GM12878 (cell line): ENCODE results near the gene GDI2. TPM values are rescaled to one million over a fixed set of nuclear protein-coding genes. Genes with fewer than 3 reads are reported as not detected.

Experiments
- ATAC-seq: fragments of 200-7000 bp; cut with Tn5 transposase; 3 replicates; pipeline ENCODE4 v1.9.1; 2020; ENCODE audit warnings: mild to moderate bottlenecking, moderate library complexity
- BruUV-seq: library from RNA; stranded (reverse); fragments of 400-500 nt; replicated peaks from 2 replicates; lab custom pipeline; 2021; lab: Mats Ljungman, UMichigan
- CTCF ChIA-PET: fragments of 300-600 bp; sonication (Branson Sonifier 250); formaldehyde crosslinking; extraction: SDS; loops from one replicate; lab custom pipeline; 2021; ENCODE audit warnings: inconsistent platforms; lab: Yijun Ruan, JAX
- POLR2A ChIA-PET: fragments of 350-600 bp; formaldehyde crosslinking; extraction: SDS; loops from one replicate; lab custom pipeline; 2021; ENCODE audit warnings: inconsistent platforms; lab: Charles Lee
- RAD21 ChIA-PET: fragments of 300-600 bp; sonication (Branson Sonifier 250); formaldehyde crosslinking; loops from one replicate; lab custom pipeline; 2023; ENCODE audit warnings: antibody characterized with exemption; ENCODE audit not compliant: unreplicated experiment; lab: Charles Lee
- SMC1A ChIA-PET: fragments of 300-600 bp; sonication (Branson Sonifier 250); formaldehyde crosslinking; loops from one replicate; lab custom pipeline; 2023; ENCODE audit not compliant: unreplicated experiment, uncharacterized antibody; lab: Charles Lee
- DNase-seq: peaks from one replicate; pipeline ENCODE4 v3.0.0-alpha.2; 2011; ENCODE audit warnings: low read depth, low spot score
- FAIRE-seq: peaks from 3 replicates; lab custom pipeline; 2011; peaks lifted over from hg19 to GRCh38; lab: Jason Lieb, UNC
- H2AFZ ChIP-seq: 2 replicates; pipeline ENCODE4 v1.6.0; 2011; ENCODE audit warnings: low read depth, low read length, control low read depth; ENCODE audit not compliant: control insufficient read depth
- H3K27ac ChIP-seq: 2 replicates; pipeline ENCODE4 v1.5.1; 2011; ENCODE audit warnings: control low read depth; ENCODE audit not compliant: control insufficient read depth, insufficient read depth
- H3K27me3 ChIP-seq, 2 experiments: replicated peaks in 1 of 2; 2 replicates each; pipeline versions ENCODE4 v1.6.0 to v1.6.1; 2011; ENCODE audit warnings: low read length in 1 of 2; ENCODE audit not compliant: control insufficient read depth in 2 of 2, insufficient read depth in 2 of 2
- H3K36me3 ChIP-seq, 2 experiments: 2 replicates each; pipeline ENCODE4 v1.5.1; 2011; ENCODE audit warnings: low read length in 1 of 2; ENCODE audit not compliant: control insufficient read depth in 2 of 2, insufficient read depth in 2 of 2
- H3K4me1 ChIP-seq: 2 replicates; pipeline ENCODE4 v1.6.1; 2011; ENCODE audit warnings: mild to moderate bottlenecking, low read length, moderate library complexity, mixed read lengths; ENCODE audit not compliant: control insufficient read depth, insufficient read depth
- H3K4me2 ChIP-seq: 2 replicates; pipeline ENCODE4 v1.6.0; 2011; ENCODE audit warnings: control low read depth; ENCODE audit not compliant: control insufficient read depth, insufficient read depth
- H3K4me3 ChIP-seq: fragments of 200-600 bp; sonication (generic); 2 replicates; pipeline ENCODE4 v1.5.1; 2016
- H3K79me2 ChIP-seq: 2 replicates; pipeline ENCODE4 v1.6.0; 2011; ENCODE audit warnings: low read length; ENCODE audit not compliant: control insufficient read depth, insufficient read depth
- H3K9ac ChIP-seq: 2 replicates; pipeline ENCODE4 v1.8.0; 2011; ENCODE audit warnings: low read length, control low read depth, mixed read lengths; ENCODE audit not compliant: control insufficient read depth, insufficient read depth
- H3K9me3 ChIP-seq: replicated peaks from 3 replicates; pipeline ENCODE4 v1.5.1; 2011; ENCODE audit warnings: mild to moderate bottlenecking, low read length; ENCODE audit not compliant: control insufficient read depth, insufficient read depth
- H4K20me1 ChIP-seq: 2 replicates; pipeline ENCODE4 v1.6.0; 2011; ENCODE audit not compliant: control insufficient read depth, insufficient read depth
- IRF4 ChIP-seq: IDR thresholded peaks from 2 replicates; pipeline ENCODE4 v1.6.1; 2011; ENCODE audit warnings: low read depth, low read length
- KLF5 ChIP-seq: fragments of 450-650 bp; IDR thresholded peaks from 2 replicates; pipeline ENCODE4 v1.6.1; 2014; ENCODE audit warnings: mild to moderate bottlenecking; ENCODE audit not compliant: partially characterized antibody
- MEF2B ChIP-seq: fragments of 450-650 bp; IDR thresholded peaks from 2 replicates; pipeline ENCODE4 v1.6.1; 2018; ENCODE audit warnings: mild to moderate bottlenecking, moderate library complexity; ENCODE audit not compliant: partially characterized antibody, poor library complexity, severe bottlenecking
- PAX5 ChIP-seq: IDR thresholded peaks from 2 replicates; pipeline ENCODE4 v1.6.1; 2011; ENCODE audit warnings: low read depth, low read length, borderline replicate concordance
- SIX5 ChIP-seq: IDR thresholded peaks from 2 replicates; pipeline ENCODE4 v1.6.1; 2011; ENCODE audit warnings: mild to moderate bottlenecking, low read depth, low read length, moderate library complexity; ENCODE audit not compliant: severe bottlenecking
- SPI1 ChIP-seq: IDR thresholded peaks from 2 replicates; pipeline ENCODE4 v1.6.1; 2011; ENCODE audit warnings: low read depth, mild to moderate bottlenecking, low read length, moderate library complexity, borderline replicate concordance; ENCODE audit not compliant: insufficient read depth
- TCF3 ChIP-seq: IDR thresholded peaks from 2 replicates; pipeline ENCODE4 v1.6.1; 2012; ENCODE audit warnings: low read depth, mild to moderate bottlenecking, low read length, borderline replicate concordance; ENCODE audit not compliant: insufficient read depth
- ZNF592 ChIP-seq: fragments of 450-650 bp; IDR thresholded peaks from 2 replicates; pipeline ENCODE4 v1.6.1; 2017; ENCODE audit warnings: mild to moderate bottlenecking, moderate library complexity
- WGBS: methylation state at CpG from one replicate; pipeline ENCODE4 v1.1.6; 2016; ENCODE audit warnings: low lambda C conversion rate; ENCODE audit not compliant: insufficient replicate concordance, insufficient coverage; ENCODE audit errors: missing lambda C conversion rate; 5-methylcytosine and 5-hydroxymethylcytosine counted together
- in situ Hi-C: fragments of 300-500 bp; cut with MboI; formaldehyde crosslinking; loops from 9 replicates; pipeline ENCODE4 v1.14.3; 2018; ENCODE audit warnings: mixed read lengths
- intact Hi-C: fragments of 100-400 bp; cut with micrococcal nuclease; formaldehyde crosslinking; loops from one replicate; pipeline ENCODE4 v1.14.2; 2022; ENCODE audit not compliant: unreplicated experiment
- polyA plus RNA-seq, 11 experiments: library from polyadenylated mRNA; depleted of rRNA in 4 of 11; unstranded in 6 of 11; stranded (reverse) in 5 of 11; fragments of >200 nt; fragmentation: Nextera tagmentation in 4 of 11; fragmentation: Illumina TruSeq in 1 of 11; extraction: Ambion mirVana in 4 of 11; extraction: Trizol in 1 of 11; gene quantifications; 1 replicate in 1 of 11; 2 replicates in 10 of 11; pipeline versions ENCODE4 v1.2.1 to v1.2.3, GENCODE V29; 2011 to 2016; ENCODE audit warnings: inconsistent platforms in 2 of 11, missing spikeins in 2 of 11, low read depth in 1 of 11
- total RNA-seq, 4 experiments: library from RNA; depleted of rRNA in 3 of 4; stranded (reverse); fragments of >200 nt in 3 of 4; fragmentation: Illumina TruSeq in 1 of 4; extraction: Trizol in 1 of 4; gene quantifications; 2 replicates each; pipeline versions ENCODE4 v1.2.1 to v1.2.3, GENCODE V29; 2013 to 2021

The GDI2 gene
- total and polyA plus RNA-seq, 10 of the 15 experiments (the other 5 are each of a cell fraction or from before 2014, with no cell fraction given) = 261 to 395 (median 276) TPM

DNA sequence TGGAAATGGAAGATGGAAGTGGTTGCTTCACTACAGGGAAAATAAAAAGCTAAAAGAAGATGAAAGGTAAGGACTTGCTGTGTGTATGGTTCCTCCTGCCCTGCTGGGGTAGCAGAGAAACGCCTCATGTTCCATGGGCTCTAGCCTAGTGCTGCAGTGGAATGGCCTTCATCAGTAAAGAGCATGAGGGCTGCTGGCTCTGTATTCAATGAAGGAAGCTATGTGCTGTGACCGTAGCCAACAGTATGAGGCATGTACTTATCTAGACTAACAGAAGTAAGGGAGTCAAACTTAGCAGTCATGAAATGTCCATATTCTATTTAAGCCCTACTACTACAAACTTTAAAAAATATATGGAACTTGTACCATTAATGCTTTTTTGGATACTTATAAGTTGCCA is 54.3 kb downstream of the GDI2 start:
- RAD21 ChIA-PET = interaction anchor here (1.8 kb wide), 1 partner anchor 52 kb away, joined by 5 read pairs; no protein-coding TSS in a partner anchor
- CTCF ChIA-PET = no interaction called here
- H3K4me2 ChIP-seq = no peak overlapping the region
- peaks cover 7 to 38% of the 10 kb centered on the region in 2 experiments for H3K36me3 ChIP-seq
- DNase-seq = no peak
- H3K9me3 ChIP-seq = no peaks in the 10 kb centered on the region
- in situ Hi-C loops (no loop called here), intact Hi-C loops (no loop called here)
- H3K9ac ChIP-seq = no peak overlapping the region
- no peaks in the 10 kb centered on the region for H4K20me1 ChIP-seq
- no peaks in the 10 kb centered on the region for H3K79me2 ChIP-seq
- H3K4me3 ChIP-seq = no peak overlapping the region
- no peak for ATAC-seq
- H3K27ac ChIP-seq = no peak overlapping the region
- H3K27me3 ChIP-seq = no peaks in the 10 kb centered on the region
- no peaks in the 10 kb centered on the region for H3K4me1 ChIP-seq
- 98% methylated on average over 2 of the region's 2 CpGs for WGBS
- TF ChIP-seq SIX5 (no peak), SPI1 (no peak), ZNF592 (no peak), MEF2B (no peak), PAX5 (no peak), IRF4 (no peak), KLF5 (no peak), TCF3 (no peak)
- BruUV-seq = TSS peak; percentile 14
- SMC1A ChIA-PET = no interaction called here
- POLR2A ChIA-PET = interaction anchor here (0.6 to 1.2 kb wide), 2 partner anchors 44 to 112 kb away, joined by 3 to 4 read pairs; no protein-coding TSS in a partner anchor
- H2AFZ ChIP-seq = no peak overlapping the region
- FAIRE-seq = no peak
